KMS-11 (cell line): ENCODE data around the gene THOC7.

Source experiments
- H2AFZ ChIP-seq: fragments of 200-600 bp; sonication (generic); 2 replicates; pipeline ENCODE4 v1.6.1; 2016; ENCODE audit warnings: antibody characterized with exemption, mixed run types, low read depth
- H3K27ac ChIP-seq: fragments of 200-600 bp; sonication (generic); 2 replicates; pipeline ENCODE4 v1.6.1; 2016; ENCODE audit warnings: mild to moderate bottlenecking, mixed run types
- H3K27me3 ChIP-seq: fragments of 200-600 bp; sonication (generic); 2 replicates; pipeline ENCODE4 v1.6.1; 2017; ENCODE audit warnings: mild to moderate bottlenecking, low read depth, mixed run types, moderate library complexity; ENCODE audit not compliant: insufficient read depth
- H3K36me3 ChIP-seq: fragments of 200-600 bp; sonication (generic); 2 replicates; pipeline ENCODE4 v1.6.1; 2017; ENCODE audit warnings: mild to moderate bottlenecking, mixed run types; ENCODE audit not compliant: insufficient read depth
- H3K4me1 ChIP-seq: fragments of 200-600 bp; sonication (generic); 2 replicates; pipeline ENCODE4 v1.6.1; 2016; ENCODE audit warnings: mild to moderate bottlenecking, low read depth, mixed run types; ENCODE audit not compliant: poor library complexity, severe bottlenecking
- H3K4me2 ChIP-seq: fragments of 200-600 bp; sonication (generic); 2 replicates; pipeline ENCODE4 v1.7.0; 2016; ENCODE audit warnings: mild to moderate bottlenecking, mixed run types
- H3K4me3 ChIP-seq: fragments of 200-600 bp; sonication (generic); IDR thresholded peaks from 2 replicates; pipeline ENCODE4 v1.6.1; 2017; ENCODE audit warnings: low read depth, low read length, mixed read lengths; ENCODE audit not compliant: insufficient read depth
- H3K79me2 ChIP-seq: fragments of 200-600 bp; sonication (generic); 2 replicates; pipeline ENCODE4 v1.6.1; 2016; ENCODE audit warnings: low read depth, mixed run types; ENCODE audit not compliant: insufficient read depth
- H3K9ac ChIP-seq: fragments of 200-600 bp; sonication (generic); 2 replicates; pipeline ENCODE4 v1.6.1; 2016; ENCODE audit warnings: mild to moderate bottlenecking, mixed run types
- H4K20me1 ChIP-seq: fragments of 200-600 bp; sonication (generic); 2 replicates; pipeline ENCODE4 v1.6.1; 2016; ENCODE audit warnings: mild to moderate bottlenecking, mixed run types; ENCODE audit not compliant: insufficient read depth
- CTCF ChIP-seq: fragments of 200-600 bp; sonication (generic); conservative IDR thresholded peaks from 2 replicates; pipeline ENCODE4 v1.6.1; 2017; ENCODE audit warnings: low read depth, mild to moderate bottlenecking, antibody characterized with exemption, low read length, moderate library complexity, mixed read lengths

Gene THOC7

DNA sequence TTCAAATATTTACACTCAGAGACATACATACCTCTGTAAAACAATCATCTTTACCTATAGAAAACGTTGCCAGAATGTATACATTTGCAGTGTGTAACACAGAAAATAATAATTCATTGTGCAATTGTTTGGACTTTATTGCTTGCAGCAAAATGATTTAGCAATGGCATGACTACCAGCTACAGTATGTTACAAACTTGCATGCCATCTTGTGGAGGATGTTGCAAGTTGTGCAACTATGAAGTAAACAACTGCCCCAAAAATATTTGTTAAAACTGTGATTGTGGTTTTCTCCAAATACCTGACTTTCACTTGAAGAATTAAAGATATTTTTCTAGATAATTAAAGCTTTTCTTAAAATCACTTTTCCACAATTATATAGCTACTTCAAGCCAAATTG is 71.6 kb downstream of the THOC7 start:
- Histone ChIP-seq H3K4me3 (no peak overlapping the region), H3K4me1 (no peaks in the 10 kb centered on the region), H3K79me2 (no peaks in the 10 kb centered on the region), H3K9ac (no peak overlapping the region), H3K4me2 (no peak overlapping the region), H4K20me1 (no peaks in the 10 kb centered on the region), H3K36me3 (no peaks in the 10 kb centered on the region), H2AFZ (no peak overlapping the region), H3K27me3 (no peaks in the 10 kb centered on the region), H3K27ac (no peak overlapping the region)
- TF ChIP-seq CTCF, result no peak
